Natural killer cell (primary cell): ENCODE measurements around the gene HOXA6. TPM values are rescaled to one million over a fixed set of nuclear protein-coding genes. Genes with fewer than 3 reads are reported as not detected.

ENCODE experiments used
- ATAC-seq, 3 donors: fragments of 150-1000 bp in 2 of 3; fragments of 200-7000 bp in 1 of 3; cut with Tn5 transposase; 1 replicate in 1 of 3; 2 replicates in 2 of 3; pipeline ENCODE4 v1.10.0; 2021; ENCODE audit warnings: mild to moderate bottlenecking in 2 of 3, moderate library complexity in 2 of 3
- DNase-seq, 2 donors: peaks; one replicate each; pipeline versions ENCODE4 v3.0.0 to v3.0.0-alpha.2; 2013 to 2021; ENCODE audit warnings: mixed read lengths in 1 of 2
- H3K27ac ChIP-seq: one replicate; pipeline ENCODE4 v1.5.1; 2013; ENCODE audit warnings: mild to moderate bottlenecking, low read length
- H3K27me3 ChIP-seq: one replicate; pipeline ENCODE4 v1.6.1; 2013; ENCODE audit warnings: low read length; ENCODE audit not compliant: control insufficient read depth, insufficient read depth
- H3K36me3 ChIP-seq: one replicate; pipeline ENCODE4 v1.6.1; 2013; ENCODE audit warnings: low read length; ENCODE audit not compliant: control insufficient read depth, insufficient read depth
- H3K4me1 ChIP-seq: one replicate; pipeline ENCODE4 v1.6.1; 2013; ENCODE audit warnings: low read length; ENCODE audit not compliant: control insufficient read depth, insufficient read depth
- H3K4me3 ChIP-seq: one replicate; pipeline ENCODE4 v1.5.1; 2013; ENCODE audit warnings: low read length
- H3K9me3 ChIP-seq: one replicate; pipeline ENCODE4 v1.6.1; 2013; ENCODE audit warnings: low read length; ENCODE audit not compliant: control insufficient read depth, insufficient read depth
- H3K27ac Mint-ChIP-seq, 2 donors: one replicate each; pipeline ENCODE4 v1.8.0; 2022; ENCODE audit warnings: mild to moderate bottlenecking in 2 of 2, mixed read lengths in 2 of 2, moderate library complexity in 1 of 2
- H3K27me3 Mint-ChIP-seq, 2 donors: one replicate each; pipeline ENCODE4 v1.8.0; 2022; ENCODE audit warnings: low read depth in 2 of 2, mixed read lengths in 2 of 2
- H3K36me3 Mint-ChIP-seq: one replicate; pipeline ENCODE4 v1.8.0; 2022; ENCODE audit warnings: mixed read lengths
- H3K4me1 Mint-ChIP-seq, 2 donors: one replicate each; pipeline ENCODE4 v1.8.0; 2022; ENCODE audit warnings: mixed read lengths in 2 of 2
- H3K4me3 Mint-ChIP-seq: one replicate; pipeline ENCODE4 v1.8.0; 2022; ENCODE audit warnings: mild to moderate bottlenecking, moderate library complexity, mixed read lengths
- H3K9me3 Mint-ChIP-seq, 2 donors: one replicate each; pipeline ENCODE4 v1.8.0; 2022; ENCODE audit warnings: mixed read lengths in 2 of 2
- WGBS: methylation state at CpG from one replicate; pipeline ENCODE4 v1.1.7; 2013; ENCODE audit warnings: missing lambda C conversion rate; ENCODE audit not compliant: insufficient coverage; 5-methylcytosine and 5-hydroxymethylcytosine counted together
- intact Hi-C: fragments of 100-400 bp; cut with micrococcal nuclease; formaldehyde crosslinking; loops from one replicate; pipeline ENCODE4 v1.14.2; 2022
- total RNA-seq, 4 donors: library from RNA; stranded (reverse); fragments of 120-200 nt in 1 of 4; gene quantifications; one replicate each; pipeline versions ENCODE4 v1.2.3 to v1.2.4, GENCODE V29; 2013 to 2022
- TF ChIP-seq, protein P1 (sequence below): fragments of 200-600 bp; IDR thresholded peaks from one replicate; pipeline ENCODE4 v1.8.0; 2022; ENCODE audit warnings: antibody characterized with exemption

HOXA6 gene
- total RNA-seq, 3 donors from 2014 or later (not counting 1 experiment from before 2014, with no cell fraction given), result 0.28 to 0.65 (median 0.43) TPM

DNA sequence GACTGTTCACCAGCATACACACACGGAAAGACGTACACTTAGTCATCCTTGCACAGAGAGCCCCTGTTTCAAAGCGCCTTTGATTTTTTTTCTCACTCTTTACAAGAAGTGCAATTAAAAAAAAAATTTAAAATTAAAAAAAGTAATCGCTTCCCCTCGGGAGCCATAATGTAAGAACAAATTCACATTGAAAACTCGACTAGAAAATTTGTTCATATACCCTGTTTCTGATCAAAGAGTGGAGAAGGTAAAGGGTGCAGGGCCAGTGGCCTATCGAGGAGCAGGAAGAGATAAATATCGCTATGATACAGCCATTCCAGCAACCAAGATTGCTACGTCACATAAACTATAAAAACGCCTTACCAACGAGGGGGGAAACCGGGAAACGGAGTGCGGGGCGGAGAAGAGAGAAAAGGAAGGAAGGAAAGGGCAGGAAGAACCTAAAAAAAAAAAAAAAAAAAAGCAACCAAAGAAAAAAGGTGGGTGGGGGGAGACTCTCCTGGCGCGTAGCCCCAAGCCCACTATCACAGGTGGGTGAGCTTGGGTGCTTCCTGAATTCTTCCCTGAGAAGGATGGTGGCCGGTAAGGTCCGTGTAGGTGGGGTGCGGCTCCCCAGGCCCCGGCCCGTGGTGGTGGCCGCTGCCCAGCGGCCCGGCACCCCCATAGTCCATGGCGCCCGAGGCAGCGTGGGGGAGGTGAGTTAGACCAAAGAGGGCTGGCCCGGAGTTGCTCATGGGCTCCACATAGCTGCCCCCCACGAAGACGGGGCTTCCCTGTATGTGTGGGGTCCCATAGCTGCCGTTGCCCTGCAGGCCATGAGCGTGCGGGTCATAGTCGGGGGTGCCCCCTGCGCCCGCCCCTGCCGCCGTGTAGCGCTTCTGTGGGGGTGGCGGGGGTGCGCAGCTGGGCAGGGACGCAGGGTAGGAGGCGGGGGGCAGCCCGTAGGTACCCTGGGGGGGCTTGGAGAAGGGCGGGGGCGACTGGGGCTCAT is 39.9 kb downstream of the HOXA6 start:
- Histone ChIP-seq H3K4me3 (no peak overlapping the region), H3K9me3 (no peaks in the 10 kb centered on the region), H3K27me3 (peaks cover 20% of the 10 kb centered on the region), H3K27ac (no peak overlapping the region), H3K36me3 (no peaks in the 10 kb centered on the region), H3K4me1 (peaks cover 3% of the 10 kb centered on the region)
- no peak overlapping the region for H3K4me3 Mint-ChIP-seq
- H3K9me3 Mint-ChIP-seq, result no peaks in the 10 kb centered on the region
- WGBS, result 96% methylated on average over 47 of the region's 47 CpGs
- peaks cover 29 to 30% of the 10 kb centered on the region in 2 donors for H3K27me3 Mint-ChIP-seq
- ATAC-seq (no peak), DNase-seq (no peak)
- intact Hi-C loops, result no loop called here
- H3K27ac Mint-ChIP-seq, result no peak overlapping the region
- TF ChIP-seq, protein P1, sequence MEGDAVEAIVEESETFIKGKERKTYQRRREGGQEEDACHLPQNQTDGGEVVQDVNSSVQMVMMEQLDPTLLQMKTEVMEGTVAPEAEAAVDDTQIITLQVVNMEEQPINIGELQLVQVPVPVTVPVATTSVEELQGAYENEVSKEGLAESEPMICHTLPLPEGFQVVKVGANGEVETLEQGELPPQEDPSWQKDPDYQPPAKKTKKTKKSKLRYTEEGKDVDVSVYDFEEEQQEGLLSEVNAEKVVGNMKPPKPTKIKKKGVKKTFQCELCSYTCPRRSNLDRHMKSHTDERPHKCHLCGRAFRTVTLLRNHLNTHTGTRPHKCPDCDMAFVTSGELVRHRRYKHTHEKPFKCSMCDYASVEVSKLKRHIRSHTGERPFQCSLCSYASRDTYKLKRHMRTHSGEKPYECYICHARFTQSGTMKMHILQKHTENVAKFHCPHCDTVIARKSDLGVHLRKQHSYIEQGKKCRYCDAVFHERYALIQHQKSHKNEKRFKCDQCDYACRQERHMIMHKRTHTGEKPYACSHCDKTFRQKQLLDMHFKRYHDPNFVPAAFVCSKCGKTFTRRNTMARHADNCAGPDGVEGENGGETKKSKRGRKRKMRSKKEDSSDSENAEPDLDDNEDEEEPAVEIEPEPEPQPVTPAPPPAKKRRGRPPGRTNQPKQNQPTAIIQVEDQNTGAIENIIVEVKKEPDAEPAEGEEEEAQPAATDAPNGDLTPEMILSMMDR, result no peak
- peaks cover 7% of the 10 kb centered on the region for H3K36me3 Mint-ChIP-seq
- H3K4me1 Mint-ChIP-seq, result peaks cover 6 to 7% of the 10 kb centered on the region in 2 donors

- Histone ChIP-seq H3K4me1 (peaks cover 10% of the 10 kb centered on the region), H3K27me3 (peaks cover 25% of the 10 kb centered on the region), H3K4me3 (no peak overlapping the region), H3K27ac (no peak overlapping the region), H3K9me3 (no peaks in the 10 kb centered on the region), H3K36me3 (no peaks in the 10 kb centered on the region)
- ATAC-seq (no peak), DNase-seq (no peak)
- Mint-ChIP-seq H3K36me3 (peaks cover 7% of the 10 kb centered on the region), H3K9me3 (no peaks in the 10 kb centered on the region), H3K27ac (no peak overlapping the region), H3K4me1 (peaks cover 13% of the 10 kb centered on the region in 2 donors), H3K4me3 (no peak overlapping the region), H3K27me3 (peaks cover 36% of the 10 kb centered on the region in 2 donors)
- TF ChIP-seq, protein P1, result no peak
- 95% methylated on average over 13 of the region's 14 CpGs for WGBS
- intact Hi-C loops, result no loop called here
These were observed 40.7 kb downstream of the HOXA6 start for GRCh38 chr7:27106901-27107240.

- peaks cover 41% of the 10 kb centered on the region in 2 donors for H3K27me3 Mint-ChIP-seq
- peaks cover 12% of the 10 kb centered on the region for H3K36me3 Mint-ChIP-seq
- 94% methylated on average over 43 of the region's 44 CpGs for WGBS
- no peak for DNase-seq
- H3K9me3 Mint-ChIP-seq, result no peaks in the 10 kb centered on the region
- ATAC-seq, result no peak
- Histone ChIP-seq H3K4me1 (peaks cover 12% of the 10 kb centered on the region), H3K27me3 (peaks cover 25% of the 10 kb centered on the region), H3K9me3 (no peaks in the 10 kb centered on the region), H3K4me3 (no peak overlapping the region), H3K36me3 (no peaks in the 10 kb centered on the region), H3K27ac (no peak overlapping the region)
- H3K4me3 Mint-ChIP-seq, result no peak overlapping the region
- TF ChIP-seq, protein P1, result no peak
- peaks cover 17 to 18% of the 10 kb centered on the region in 2 donors for H3K4me1 Mint-ChIP-seq
- intact Hi-C loops, result no loop called here
- no peak overlapping the region for H3K27ac Mint-ChIP-seq
These were observed 41.2 kb downstream of the HOXA6 start for GRCh38 chr7:27106181-27106900.
